ENCODE results near the gene ATP10D. TPM values are rescaled to one million over a fixed set of nuclear protein-coding genes. Genes with fewer than 3 reads are reported as not detected.

The ATP10D gene
- polyA plus RNA-seq, 1 of the 3 experiments (the other 2 are of a cell fraction), result 7.9 TPM

- Histone ChIP-seq H3K9me3 (no peaks in the 10 kb centered on the region), H3K4me2 (no peak overlapping the region), H3K9ac (no peak overlapping the region), H2AFZ (ENCODE audit: low read depth) (no peak overlapping the region), H3F3A (replicated peaks; ENCODE audit: insufficient read depth) (peaks cover 4% of the 10 kb centered on the region), H3K4me3 (ENCODE audit: low read depth in 2 of 2, low read length in 1 of 2) (no peak overlapping the region), H3K4me1 (ENCODE audit: control insufficient read depth in 1 of 2, insufficient read depth in 2 of 2, low read depth in 1 of 2, low read length in 1 of 2) (peaks cover 9% of the 10 kb centered on the region in 2 experiments; a peak in 3 of 4 replicates), H3K27ac (ENCODE audit: low read depth in 2 of 2, low read length in 1 of 2) (peak overlapping the region in 1 of 2 experiments; percentile 91; a peak in 2 of 4 replicates), H3K36me3 (replicated peaks in 1 of 2; ENCODE audit: control insufficient read depth in 1 of 2, insufficient read depth in 2 of 2, low read length in 1 of 2) (peaks cover 19 to 33% of the 10 kb centered on the region in 2 experiments), H3K79me2 (ENCODE audit: insufficient read depth) (no peaks in the 10 kb centered on the region), H3K9me2 (no peaks in the 10 kb centered on the region), H4K20me1 (ENCODE audit: insufficient read depth) (no peaks in the 10 kb centered on the region), H3K27me3 (ENCODE audit: insufficient read depth) (no peaks in the 10 kb centered on the region)
- CTCF ChIA-PET, result interaction anchor here (0.9 kb wide), 1 partner anchor 26 kb away, joined by 3 read pairs; no protein-coding TSS in a partner anchor
- POLR2A ChIA-PET, result no interaction called here
- DNase-seq, result no peak
- TF ChIP-seq IRF3 (IDR thresholded peaks at IDR 0.05; ENCODE audit: low read depth, low read length), result no peak
- TF ChIP-seq RFX5 (IDR thresholded peaks at IDR 0.05; ENCODE audit: low read length), result no peak
- no peak for TF ChIP-seq NFIC (IDR thresholded peaks at IDR 0.05; ENCODE audit: borderline replicate concordance)
- TF ChIP-seq RAD21 (IDR thresholded peaks at IDR 0.05; ENCODE audit: low read length), result no peak
- TF ChIP-seq GABPA (IDR thresholded peaks at IDR 0.05; ENCODE audit: low read depth), result no peak
- TF ChIP-seq EZH2phosphoT487 (IDR thresholded peaks at IDR 0.05; ENCODE audit: borderline replicate concordance, low read depth), result no peak
- TF ChIP-seq GATA2 (CRISPR knock-in tag; IDR thresholded peaks at IDR 0.05), result no peak
- no peak for TF ChIP-seq CTCF (IDR thresholded peaks at IDR 0.05)
- no peak for TF ChIP-seq USF1 (IDR thresholded peaks at IDR 0.05; ENCODE audit: borderline replicate concordance, low read depth)
- 0% methylated on average over 1 of the region's 1 CpG for WGBS (ENCODE audit: low lambda C conversion rate)
Measured at GRCh38 chr4:47536966-47537365, 51.9 kb downstream of the ATP10D start.

GRCh38 chr4:47538111-47538824 lies 53.2 kb downstream of the ATP10D start:
- peaks cover 4% of the 10 kb centered on the region for H3F3A ChIP-seq (replicated peaks; ENCODE audit: insufficient read depth)
- H4K20me1 ChIP-seq (ENCODE audit: insufficient read depth), result no peaks in the 10 kb centered on the region
- H3K9me2 ChIP-seq, result no peaks in the 10 kb centered on the region
- H3K4me2 ChIP-seq, result no peak overlapping the region
- no peaks in the 10 kb centered on the region for H3K9me3 ChIP-seq
- no peak overlapping the region for H3K9ac ChIP-seq
- DNase-seq, result no peak
- no peaks in the 10 kb centered on the region for H3K27me3 ChIP-seq (ENCODE audit: insufficient read depth)
- no peak overlapping the region; a peak in 2 of 4 replicates for H3K27ac ChIP-seq (ENCODE audit: low read depth in 2 of 2, low read length in 1 of 2)
- WGBS (ENCODE audit: low lambda C conversion rate), result 98% methylated on average over 3 of the region's 3 CpGs
- H3K36me3 ChIP-seq (replicated peaks in 1 of 2; ENCODE audit: control insufficient read depth in 1 of 2, insufficient read depth in 2 of 2, low read length in 1 of 2), result peaks cover 19 to 33% of the 10 kb centered on the region in 2 experiments
- TF ChIP-seq POLR2AphosphoS5 (IDR thresholded peaks at IDR 0.05; ENCODE audit: low read depth, low read length) (no peak), CHD2 (IDR thresholded peaks at IDR 0.05; ENCODE audit: low read length, partially characterized antibody) (no peak), SMC3 (IDR thresholded peaks at IDR 0.05; ENCODE audit: low read depth, low read length) (no peak), EZH2phosphoT487 (IDR thresholded peaks at IDR 0.05; ENCODE audit: borderline replicate concordance, low read depth) (no peak), JUND (IDR thresholded peaks at IDR 0.05) (no peak), GABPA (IDR thresholded peaks at IDR 0.05; ENCODE audit: low read depth) (no peak), REST (IDR thresholded peaks at IDR 0.05; ENCODE audit: low read depth, low read length) (no peak)
- H3K4me1 ChIP-seq (ENCODE audit: control insufficient read depth in 1 of 2, insufficient read depth in 2 of 2, low read depth in 1 of 2, low read length in 1 of 2), result peaks cover 0 to 9% of the 10 kb centered on the region in 2 experiments; a peak in 2 of 4 replicates
- H3K79me2 ChIP-seq (ENCODE audit: insufficient read depth), result no peaks in the 10 kb centered on the region
- ChIA-PET CTCF (interaction anchor here (1.2 to 2.3 kb wide), 4 partner anchors 18 to 75 kb away, joined by 3 to 5 read pairs (median 4); partner anchors contain the start of gene COMMD8), POLR2A (no interaction called here)
- H3K4me3 ChIP-seq (ENCODE audit: low read depth in 2 of 2, low read length in 1 of 2), result no peak overlapping the region
- H2AFZ ChIP-seq (ENCODE audit: low read depth), result no peak overlapping the region
